Fibroblast of the aortic adventitia (primary cell): ENCODE data around the gene STYXL2. TPM values are rescaled to one million over a fixed set of nuclear protein-coding genes. Genes with fewer than 3 reads are reported as not detected.

Experiments used
- DNase-seq: peaks from one replicate; pipeline ENCODE4 v3.0.0-alpha.2; 2010; ENCODE audit warnings: low read depth
- H3K4me3 ChIP-seq: 2 replicates; pipeline ENCODE4 v1.5.1; 2011; ENCODE audit warnings: low read depth, mild to moderate bottlenecking, control low read depth, low read length, moderate library complexity
- CTCF ChIP-seq: IDR thresholded peaks from 2 replicates; pipeline ENCODE4 v1.5.1; 2011; ENCODE audit warnings: mild to moderate bottlenecking, low read length, control low read depth, inconsistent platforms; ENCODE audit not compliant: insufficient read depth
- total RNA-seq: library from RNA; depleted of rRNA; stranded (reverse); fragments of >200 nt; gene quantifications from 2 replicates; pipeline ENCODE4 v1.2.3, GENCODE V29; 2012; ENCODE audit warnings: low replicate concordance

The STYXL2 gene
- total RNA-seq, 1 donor: not detected

GRCh38 chr1:167104256-167104633 is 10.4 kb downstream of the STYXL2 start:
- TF ChIP-seq CTCF: no peak
- H3K4me3 ChIP-seq: no peak overlapping the region
- DNase-seq: no peak

- no peak for DNase-seq
- TF ChIP-seq CTCF: no peak
- H3K4me3 ChIP-seq: no peak overlapping the region
Measured at GRCh38 chr1:167105271-167106118, 11.6 kb downstream of the STYXL2 start.

GRCh38 chr1:167106119-167106461 is 12.2 kb downstream of the STYXL2 start:
- DNase-seq: no peak
- no peak for TF ChIP-seq CTCF
- H3K4me3 ChIP-seq: no peak overlapping the region

- no peak for TF ChIP-seq CTCF
- H3K4me3 ChIP-seq: no peak overlapping the region
- DNase-seq: peak; percentile 2
Measured at GRCh38 chr1:167107456-167107855, 13.6 kb downstream of the STYXL2 start.

GRCh38 chr1:167109125-167109524 is 15.2 kb downstream of the STYXL2 start:
- DNase-seq: no peak
- TF ChIP-seq CTCF: no peak
- H3K4me3 ChIP-seq: no peak overlapping the region

- DNase-seq: no peak
Measured at GRCh38 chr1:167110586-167110985, 16.7 kb downstream of the STYXL2 start.

More at GRCh38 chr1:167110586-167110985, 16.7 kb downstream of the STYXL2 start:
- H3K4me3 ChIP-seq: no peak overlapping the region
- TF ChIP-seq CTCF: no peak
